OCI-LY3 (cell line): ENCODE results near the gene HEG1.

Source experiments
- H2AFZ ChIP-seq: fragments of 200-600, 300-600 bp; shearing (Covaris generic); 2 replicates; pipeline ENCODE4 v1.6.0; 2014; ENCODE audit warnings: antibody characterized with exemption, low read depth, low read length
- H3K27ac ChIP-seq: fragments of 200-600, 300-600 bp; sonication (generic); 2 replicates; pipeline ENCODE4 v1.5.1; 2014; ENCODE audit warnings: mild to moderate bottlenecking, low read length, moderate library complexity, mixed read lengths
- H3K27me3 ChIP-seq: fragments of 200-600, 300-600 bp; sonication (generic); 2 replicates; pipeline ENCODE4 v1.6.1; 2014; ENCODE audit warnings: low read depth, low read length, mixed read lengths
- H3K36me3 ChIP-seq: fragments of 200-600, 300-600 bp; sonication (generic); replicated peaks from 2 replicates; pipeline ENCODE3; 2014; ENCODE audit warnings: low read depth, low read length, mixed read lengths
- H3K4me1 ChIP-seq: fragments of 300-600, 200-600 bp; sonication (generic); 2 replicates; pipeline ENCODE4 v1.6.1; 2014; ENCODE audit warnings: low read length, mixed read lengths
- H3K4me2 ChIP-seq: fragments of 200-600, 300-600 bp; sonication (generic); 2 replicates; pipeline ENCODE4 v1.6.1; 2014; ENCODE audit warnings: low read length, mixed read lengths
- H3K4me3 ChIP-seq: fragments of 300-600, 200-600 bp; sonication (generic); 2 replicates; pipeline ENCODE4 v1.5.1; 2014; ENCODE audit warnings: antibody characterized with exemption, mild to moderate bottlenecking, low read length, moderate library complexity
- H3K79me2 ChIP-seq: fragments of 300-600, 200-600 bp; shearing (Covaris generic); 2 replicates; pipeline ENCODE4 v1.6.1; 2014; ENCODE audit warnings: mild to moderate bottlenecking, low read length, mixed read lengths
- H3K9ac ChIP-seq: fragments of 300-600, 200-600 bp; shearing (Covaris generic); 2 replicates; pipeline ENCODE4 v1.6.0; 2014; ENCODE audit warnings: mild to moderate bottlenecking, low read length, moderate library complexity
- H3K9me3 ChIP-seq: fragments of 200-600, 300-600 bp; shearing (Covaris generic); 2 replicates; pipeline ENCODE4 v1.6.1; 2014; ENCODE audit warnings: low read length, mixed read lengths; ENCODE audit not compliant: insufficient read depth
- H4K20me1 ChIP-seq: fragments of 200-600, 300-600 bp; sonication (generic); 2 replicates; pipeline ENCODE4 v1.6.1; 2016; ENCODE audit warnings: low read length, mixed read lengths; ENCODE audit not compliant: insufficient read depth
- EZH2phosphoT487 ChIP-seq: fragments of 200-600 bp; shearing (Covaris generic); IDR thresholded peaks from 2 replicates; pipeline ENCODE4 v1.6.1; 2018; ENCODE audit warnings: antibody characterized with exemption, mixed run types, low read depth
- TF ChIP-seq, protein P1 (sequence below): fragments of 200-600, 300-600 bp; sonication (generic); IDR thresholded peaks from 2 replicates; pipeline ENCODE4 v1.5.1; 2014; ENCODE audit warnings: antibody characterized with exemption, low read length, low read depth

Gene HEG1

DNA sequence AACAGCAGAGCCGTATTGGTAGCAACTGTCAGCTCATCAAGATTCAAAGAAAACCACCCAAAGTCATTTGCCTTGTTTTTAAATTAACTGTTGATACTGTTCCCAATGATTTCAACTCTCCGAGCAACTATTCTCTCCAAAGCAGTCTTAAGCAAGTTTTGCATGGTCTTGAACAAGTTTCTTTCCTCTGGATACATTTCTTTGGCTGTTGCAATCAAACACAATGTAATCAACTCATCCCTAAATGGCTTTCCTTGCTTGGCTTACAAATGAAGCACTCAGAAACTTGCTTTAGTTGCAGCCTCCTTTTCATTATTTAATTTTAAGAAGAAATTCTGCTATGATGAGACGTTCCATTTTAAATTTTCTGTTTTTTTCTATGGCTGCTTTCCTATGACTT lies 105.8 kb downstream of the HEG1 start:
- Histone ChIP-seq H3K79me2 (no peaks in the 10 kb centered on the region), H2AFZ (no peak overlapping the region), H3K4me2 (no peak overlapping the region), H3K36me3 (no peaks in the 10 kb centered on the region), H3K27me3 (peaks cover 4% of the 10 kb centered on the region; the same call in 1 of the 2 replicates), H3K9me3 (no peaks in the 10 kb centered on the region), H3K9ac (no peak overlapping the region), H3K4me3 (no peak overlapping the region), H3K4me1 (no peaks in the 10 kb centered on the region), H4K20me1 (no peaks in the 10 kb centered on the region), H3K27ac (no peak overlapping the region)
- TF ChIP-seq, protein P1, sequence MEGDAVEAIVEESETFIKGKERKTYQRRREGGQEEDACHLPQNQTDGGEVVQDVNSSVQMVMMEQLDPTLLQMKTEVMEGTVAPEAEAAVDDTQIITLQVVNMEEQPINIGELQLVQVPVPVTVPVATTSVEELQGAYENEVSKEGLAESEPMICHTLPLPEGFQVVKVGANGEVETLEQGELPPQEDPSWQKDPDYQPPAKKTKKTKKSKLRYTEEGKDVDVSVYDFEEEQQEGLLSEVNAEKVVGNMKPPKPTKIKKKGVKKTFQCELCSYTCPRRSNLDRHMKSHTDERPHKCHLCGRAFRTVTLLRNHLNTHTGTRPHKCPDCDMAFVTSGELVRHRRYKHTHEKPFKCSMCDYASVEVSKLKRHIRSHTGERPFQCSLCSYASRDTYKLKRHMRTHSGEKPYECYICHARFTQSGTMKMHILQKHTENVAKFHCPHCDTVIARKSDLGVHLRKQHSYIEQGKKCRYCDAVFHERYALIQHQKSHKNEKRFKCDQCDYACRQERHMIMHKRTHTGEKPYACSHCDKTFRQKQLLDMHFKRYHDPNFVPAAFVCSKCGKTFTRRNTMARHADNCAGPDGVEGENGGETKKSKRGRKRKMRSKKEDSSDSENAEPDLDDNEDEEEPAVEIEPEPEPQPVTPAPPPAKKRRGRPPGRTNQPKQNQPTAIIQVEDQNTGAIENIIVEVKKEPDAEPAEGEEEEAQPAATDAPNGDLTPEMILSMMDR = no peak
- TF ChIP-seq EZH2phosphoT487 = no peak

DNA sequence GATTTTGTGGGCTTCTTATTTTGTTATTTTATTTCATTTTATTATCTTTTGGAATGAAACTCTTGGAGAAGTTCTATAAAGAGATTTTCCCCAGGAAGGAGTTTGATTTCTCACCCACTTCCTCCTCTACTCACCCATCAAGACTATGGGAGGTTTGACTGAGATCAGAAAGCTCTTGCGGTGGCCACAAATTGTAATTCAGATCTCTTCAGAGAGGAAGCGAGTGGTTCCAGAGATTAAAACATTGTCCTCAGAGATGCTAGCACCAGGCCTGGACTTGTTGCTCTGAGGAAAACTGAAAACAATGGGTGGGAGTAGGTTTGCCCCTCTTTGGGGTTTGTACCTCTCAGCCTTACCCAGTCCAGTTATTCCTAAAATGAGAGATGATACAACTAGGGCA lies 113.2 kb downstream of the HEG1 start:
- H3K27ac ChIP-seq = no peak overlapping the region
- no peaks in the 10 kb centered on the region for H3K79me2 ChIP-seq
- H2AFZ ChIP-seq = no peak overlapping the region
- no peak overlapping the region for H3K9ac ChIP-seq
- H3K4me3 ChIP-seq = no peak overlapping the region
- no peak for TF ChIP-seq EZH2phosphoT487
- TF ChIP-seq, protein P1 = no peak
- no peaks in the 10 kb centered on the region for H3K9me3 ChIP-seq
- no peaks in the 10 kb centered on the region for H4K20me1 ChIP-seq
- no peaks in the 10 kb centered on the region for H3K36me3 ChIP-seq
- H3K27me3 ChIP-seq = peaks cover 4% of the 10 kb centered on the region; the same call in 1 of the 2 replicates
- H3K4me2 ChIP-seq = no peak overlapping the region
- no peaks in the 10 kb centered on the region for H3K4me1 ChIP-seq

DNA sequence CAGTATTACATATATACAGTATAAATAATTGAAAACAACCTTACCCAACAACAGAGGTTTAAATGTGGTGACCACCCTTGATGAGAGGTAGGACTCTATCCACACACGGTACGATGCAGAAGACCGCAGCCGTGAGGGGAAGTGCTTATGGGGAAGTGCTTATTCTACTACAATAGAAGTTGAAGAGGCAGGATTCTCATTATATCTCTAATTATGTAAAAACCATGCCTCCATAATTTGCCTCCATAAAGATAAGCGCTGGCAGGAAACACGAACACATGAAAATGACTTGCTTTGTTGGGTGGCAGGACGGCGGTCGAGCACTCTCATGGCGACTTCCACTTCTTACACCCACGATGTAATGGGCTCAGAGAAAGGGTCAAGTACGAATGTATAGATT lies 114.0 kb downstream of the HEG1 start:
- H4K20me1 ChIP-seq = no peaks in the 10 kb centered on the region
- no peaks in the 10 kb centered on the region for H3K79me2 ChIP-seq
- no peaks in the 10 kb centered on the region for H3K4me1 ChIP-seq
- H3K4me3 ChIP-seq = no peak overlapping the region
- no peak overlapping the region for H3K4me2 ChIP-seq
- H3K9me3 ChIP-seq = no peaks in the 10 kb centered on the region
- TF ChIP-seq, protein P1 = no peak
- TF ChIP-seq EZH2phosphoT487 = no peak
- H3K27me3 ChIP-seq = peaks cover 4% of the 10 kb centered on the region; the same call in 1 of the 2 replicates
- no peak overlapping the region for H3K27ac ChIP-seq
- no peak overlapping the region for H2AFZ ChIP-seq
- H3K36me3 ChIP-seq = no peaks in the 10 kb centered on the region
- no peak overlapping the region for H3K9ac ChIP-seq

DNA sequence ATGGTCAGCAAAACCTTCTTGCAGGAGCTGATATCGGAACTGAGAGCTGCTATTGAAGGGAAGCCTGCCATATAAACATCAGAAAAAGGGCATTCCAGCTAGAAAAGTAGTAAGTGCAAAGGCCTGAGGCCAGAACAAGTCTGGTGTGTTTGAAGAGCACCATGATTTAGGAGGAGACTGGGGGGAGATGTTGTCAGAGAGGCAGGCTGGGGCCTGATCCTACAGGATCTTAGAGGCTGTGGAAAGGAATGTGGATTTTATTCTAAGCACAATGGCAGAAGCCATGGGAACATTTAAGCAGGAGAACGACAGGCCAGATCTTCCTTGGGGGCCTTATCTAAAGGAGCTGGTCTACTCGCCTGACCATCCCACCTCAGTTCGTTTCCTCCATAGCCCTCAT lies 116.1 kb downstream of the HEG1 start:
- H2AFZ ChIP-seq = no peak overlapping the region
- no peaks in the 10 kb centered on the region for H3K9me3 ChIP-seq
- H3K27ac ChIP-seq = no peak overlapping the region
- H3K4me3 ChIP-seq = no peak overlapping the region
- TF ChIP-seq, protein P1 = no peak
- no peak for TF ChIP-seq EZH2phosphoT487
- H3K4me2 ChIP-seq = no peak overlapping the region
- peaks cover 14% of the 10 kb centered on the region for H3K4me1 ChIP-seq
- H3K9ac ChIP-seq = no peak overlapping the region
- no peaks in the 10 kb centered on the region for H3K36me3 ChIP-seq
- H3K79me2 ChIP-seq = no peaks in the 10 kb centered on the region
- peaks cover 4% of the 10 kb centered on the region; the same call in 1 of the 2 replicates for H3K27me3 ChIP-seq
- no peaks in the 10 kb centered on the region for H4K20me1 ChIP-seq
